DMS53 treated with DMSO at 0.1 percent for 48 hours (cell line): ENCODE measurements around the gene CD6.

ENCODE experiments used
- DNase-seq: peaks from one replicate; lab custom pipeline; 2025; ENCODE audit not compliant: unreplicated experiment; lab: John Stamatoyannopoulos, UW

CD6 gene

GRCh38 chr11:60982184-60982583, 10.7 kb downstream of the CD6 start:
- no peak for DNase-seq

- DNase-seq, result no peak
Measured at GRCh38 chr11:60984149-60984548, 12.7 kb downstream of the CD6 start.

GRCh38 chr11:60984636-60985035, 13.2 kb downstream of the CD6 start:
- no peak for DNase-seq

- no peak for DNase-seq
Measured at GRCh38 chr11:60985501-60985900, 14.0 kb downstream of the CD6 start.

GRCh38 chr11:60985991-60986915, 14.8 kb downstream of the CD6 start:
- no peak for DNase-seq

GRCh38 chr11:60987577-60988277, 16.2 kb downstream of the CD6 start:
- DNase-seq, result no peak

GRCh38 chr11:60988658-60989057, 17.2 kb downstream of the CD6 start:
- no peak for DNase-seq

- no peak for DNase-seq
Measured at GRCh38 chr11:60989093-60989650, 17.7 kb downstream of the CD6 start.

- no peak for DNase-seq
Measured at GRCh38 chr11:60991457-60991856, 20.0 kb downstream of the CD6 start.

- no peak for DNase-seq
Measured at GRCh38 chr11:60992842-60993409, 21.4 kb downstream of the CD6 start.

- no peak for DNase-seq
Measured at GRCh38 chr11:60993615-60994014, 22.1 kb downstream of the CD6 start.

- DNase-seq, result no peak
Measured at GRCh38 chr11:60994541-60995080, 23.1 kb downstream of the CD6 start.

GRCh38 chr11:60995798-60996197, 24.3 kb downstream of the CD6 start:
- no peak for DNase-seq

- no peak for DNase-seq
Measured at GRCh38 chr11:60996381-60997138, 25.1 kb downstream of the CD6 start.

- no peak for DNase-seq
Measured at GRCh38 chr11:61000426-61000825, 28.9 kb downstream of the CD6 start.

- DNase-seq, result no peak
Measured at GRCh38 chr11:61001931-61002330, 30.5 kb downstream of the CD6 start.

- no peak for DNase-seq
Measured at GRCh38 chr11:61002598-61002997, 31.1 kb downstream of the CD6 start.

- DNase-seq, result no peak
Measured at GRCh38 chr11:61004180-61004611, 32.7 kb downstream of the CD6 start.

GRCh38 chr11:61004761-61005181, 33.3 kb downstream of the CD6 start:
- DNase-seq, result no peak

- DNase-seq, result peak; percentile 18
Measured at GRCh38 chr11:61007383-61007955, 36.0 kb downstream of the CD6 start.
